WTC11 (cell line): ENCODE results near the gene FOXP1. TPM values are rescaled to one million over a fixed set of nuclear protein-coding genes. Genes with fewer than 3 reads are reported as not detected.

ENCODE experiments used
- ATAC-seq: fragments of 200-7000 bp; cut with Tn5 transposase; 2 replicates; pipeline ENCODE4 v1.10.0; 2021; ENCODE audit warnings: mild to moderate bottlenecking, moderate library complexity
- CTCF ChIA-PET: fragments of 300-600 bp; sonication (Branson Sonifier 250); formaldehyde crosslinking; loops from one replicate; lab custom pipeline; 2021; ENCODE audit warnings: antibody characterized with exemption; lab: Charles Lee
- POLR2A ChIA-PET: fragments of 350-600 bp; sonication (Branson Sonifier 250); formaldehyde crosslinking; loops from one replicate; lab custom pipeline; 2021; ENCODE audit warnings: antibody characterized with exemption; lab: Charles Lee
- DNase-seq: peaks from one replicate; pipeline ENCODE4 v3.0.0; 2021; ENCODE audit warnings: low spot score
- H3K27ac Mint-ChIP-seq: 2 replicates; pipeline ENCODE4 v1.8.0; 2021; ENCODE audit warnings: mixed read lengths
- H3K27me3 Mint-ChIP-seq: 2 replicates; pipeline ENCODE4 v1.8.0; 2021; ENCODE audit warnings: low read depth, mild to moderate bottlenecking, moderate library complexity, mixed read lengths
- H3K36me3 Mint-ChIP-seq: 2 replicates; pipeline ENCODE4 v1.8.0; 2021; ENCODE audit warnings: mixed read lengths
- H3K4me1 Mint-ChIP-seq: 2 replicates; pipeline ENCODE4 v1.8.0; 2022; ENCODE audit warnings: mixed read lengths
- H3K4me3 Mint-ChIP-seq: 2 replicates; pipeline ENCODE4 v1.8.0; 2021; ENCODE audit warnings: mild to moderate bottlenecking, moderate library complexity, mixed read lengths
- H3K9me3 Mint-ChIP-seq: 2 replicates; pipeline ENCODE4 v1.8.0; 2021; ENCODE audit warnings: mixed read lengths
- AFF4 ChIP-seq: sonication (generic); formaldehyde crosslinking; IDR thresholded peaks from 2 replicates; pipeline ENCODE4 v1.8.1; 2023; ENCODE audit warnings: mild to moderate bottlenecking, missing genetic modification reagents, borderline replicate concordance
- ATF1 ChIP-seq: sonication (generic); formaldehyde crosslinking; IDR thresholded peaks from 2 replicates; pipeline ENCODE4 v1.8.1; 2023; ENCODE audit warnings: mild to moderate bottlenecking, moderate library complexity, missing genetic modification reagents
- CREM ChIP-seq: sonication (generic); formaldehyde crosslinking; IDR thresholded peaks from 2 replicates; pipeline ENCODE4 v1.8.1; 2022; ENCODE audit warnings: mild to moderate bottlenecking, missing genetic modification reagents, moderate library complexity
- CTCF ChIP-seq: fragments of 200-600 bp; IDR thresholded peaks from 2 replicates; pipeline ENCODE4 v1.8.0; 2022; ENCODE audit warnings: antibody characterized with exemption
- EMX1 ChIP-seq: fragments of 250-450 bp; sonication (Bioruptor Pico); IDR thresholded peaks from 2 replicates; pipeline ENCODE4 v1.8.0; 2021; ENCODE audit warnings: mild to moderate bottlenecking
- FOXJ3 ChIP-seq: sonication (generic); formaldehyde crosslinking; IDR thresholded peaks from 2 replicates; pipeline ENCODE4 v1.9.0; 2021; ENCODE audit warnings: missing genetic modification reagents, mild to moderate bottlenecking, borderline replicate concordance
- GTF2I ChIP-seq: fragments of 250-450 bp; sonication (Bioruptor Pico); conservative IDR thresholded peaks from 2 replicates; pipeline ENCODE4 v1.4.0; 2021; ENCODE audit warnings: mild to moderate bottlenecking
- HMGXB4 ChIP-seq: sonication (generic); formaldehyde crosslinking; IDR thresholded peaks from 2 replicates; pipeline ENCODE4 v1.8.1; 2023; ENCODE audit warnings: mild to moderate bottlenecking, moderate library complexity, missing genetic modification reagents
- IRF2 ChIP-seq: sonication (generic); formaldehyde crosslinking; IDR thresholded peaks from 2 replicates; pipeline ENCODE4 v1.8.0; 2022; ENCODE audit warnings: low read depth, missing genetic modification reagents, borderline replicate concordance
- JAZF1 ChIP-seq: fragments of 250-450 bp; sonication (Bioruptor Pico); IDR thresholded peaks from 2 replicates; pipeline ENCODE4 v1.9.0; 2021; ENCODE audit warnings: moderate library complexity, mild to moderate bottlenecking, inconsistent platforms
- NFE2L1 ChIP-seq: sonication (generic); formaldehyde crosslinking; IDR thresholded peaks from 2 replicates; pipeline ENCODE4 v1.8.1; 2023; ENCODE audit warnings: missing genetic modification reagents
- SMAD4 ChIP-seq: sonication (generic); formaldehyde crosslinking; IDR thresholded peaks from 2 replicates; pipeline ENCODE4 v1.8.0; 2022; ENCODE audit warnings: mild to moderate bottlenecking, missing genetic modification reagents
- STAT6 ChIP-seq: sonication (generic); formaldehyde crosslinking; conservative IDR thresholded peaks from 2 replicates; pipeline ENCODE4 v1.8.1; 2023; ENCODE audit warnings: mild to moderate bottlenecking, low read depth, missing genetic modification reagents, moderate library complexity
- ZNF317 ChIP-seq: sonication (generic); formaldehyde crosslinking; IDR thresholded peaks from 2 replicates; pipeline ENCODE4 v1.8.1; 2023; ENCODE audit warnings: low read depth, mild to moderate bottlenecking, moderate library complexity, missing genetic modification reagents, borderline replicate concordance
- ZSCAN18 ChIP-seq: fragments of 250-450 bp; sonication (Bioruptor Pico); IDR thresholded peaks from 2 replicates; pipeline ENCODE4 v2.1.2; 2022; ENCODE audit warnings: mild to moderate bottlenecking, moderate library complexity
- total RNA-seq: library from RNA; stranded (reverse); gene quantifications from 3 replicates; pipeline ENCODE4 v1.2.3, GENCODE V29; 2021

The FOXP1 gene
- total RNA-seq, 1 experiment from 2014 or later, result 25.8 TPM

GRCh38 chr3:71127844-71128243, 455.7 kb downstream of the FOXP1 start:
- ChIA-PET CTCF (no interaction called here), POLR2A (no interaction called here)
- Mint-ChIP-seq H3K4me3 (no peak overlapping the region), H3K27ac (peak overlapping the region; percentile 23), H3K27me3 (no peaks in the 10 kb centered on the region), H3K9me3 (no peaks in the 10 kb centered on the region), H3K36me3 (no peaks in the 10 kb centered on the region), H3K4me1 (peaks cover 69% of the 10 kb centered on the region)
- ATAC-seq (no peak), DNase-seq (no peak)
- TF ChIP-seq SMAD4 (CRISPR knock-in tag) (no peak), IRF2 (CRISPR knock-in tag) (no peak), CTCF (no peak), ZNF317 (CRISPR knock-in tag) (no peak), CREM (CRISPR knock-in tag) (no peak), EMX1 (CRISPR knock-in tag) (no peak), ZSCAN18 (CRISPR knock-in tag) (no peak)
- TF ChIP-seq, all 79 proteins: peak for 0

- no peak overlapping the region for H3K4me3 Mint-ChIP-seq
- TF ChIP-seq ATF1 (CRISPR knock-in tag), result no peak
- TF ChIP-seq, all 79 proteins: peak for 0
- Mint-ChIP-seq H3K4me1 (peaks cover 63% of the 10 kb centered on the region), H3K36me3 (no peaks in the 10 kb centered on the region), H3K9me3 (no peaks in the 10 kb centered on the region), H3K27me3 (no peaks in the 10 kb centered on the region), H3K27ac (peak overlapping the region; percentile 23)
- DNase-seq (no peak), ATAC-seq (no peak)
- POLR2A ChIA-PET, result interaction anchor here (0.7 kb wide), 1 partner anchor 799 kb away, joined by 4 read pairs; no protein-coding TSS in a partner anchor
- CTCF ChIA-PET, result no interaction called here
These were observed 456.3 kb downstream of the FOXP1 start for GRCh38 chr3:71127052-71127831.

- ATAC-seq (no peak), DNase-seq (no peak)
- ChIA-PET CTCF (no interaction called here), POLR2A (no interaction called here)
- H3K4me3 Mint-ChIP-seq, result no peak overlapping the region
- TF ChIP-seq AFF4 (CRISPR knock-in tag), result no peak
- H3K4me1 Mint-ChIP-seq, result peaks cover 56% of the 10 kb centered on the region
- H3K9me3 Mint-ChIP-seq, result no peaks in the 10 kb centered on the region
- H3K36me3 Mint-ChIP-seq, result no peaks in the 10 kb centered on the region
- H3K27ac Mint-ChIP-seq, result no peak overlapping the region
- no peaks in the 10 kb centered on the region for H3K27me3 Mint-ChIP-seq
These were observed 457.8 kb downstream of the FOXP1 start for GRCh38 chr3:71125738-71126137.

GRCh38 chr3:71124048-71124447, 459.5 kb downstream of the FOXP1 start:
- Mint-ChIP-seq H3K27me3 (no peaks in the 10 kb centered on the region), H3K4me3 (no peak overlapping the region), H3K27ac (no peak overlapping the region), H3K4me1 (peaks cover 39% of the 10 kb centered on the region), H3K9me3 (no peaks in the 10 kb centered on the region), H3K36me3 (no peaks in the 10 kb centered on the region)
- ATAC-seq (no peak), DNase-seq (no peak)
- CTCF ChIA-PET, result no interaction called here
- POLR2A ChIA-PET, result no interaction called here
- TF ChIP-seq FOXJ3, result no peak
- no peak for TF ChIP-seq STAT6 (CRISPR knock-in tag)
- no peak for TF ChIP-seq EMX1 (CRISPR knock-in tag)
- no peak for TF ChIP-seq GTF2I (CRISPR knock-in tag)
- TF ChIP-seq JAZF1, result no peak
- no peak for TF ChIP-seq NFE2L1 (CRISPR knock-in tag)
- no peak for TF ChIP-seq HMGXB4 (CRISPR knock-in tag)
